Stomach smooth muscle (tissue), 2 donors: ENCODE data around the gene HECTD1.

ENCODE experiments used
- H3K27ac ChIP-seq: one replicate; pipeline ENCODE4 v1.7.0; 2013; ENCODE audit warnings: mild to moderate bottlenecking, low read length, inconsistent platforms
- H3K27me3 ChIP-seq, 2 donors: one replicate each; pipeline ENCODE4 v1.7.0; 2013; ENCODE audit warnings: low read length in 2 of 2; ENCODE audit not compliant: insufficient read depth in 2 of 2, control insufficient read depth in 1 of 2
- H3K36me3 ChIP-seq, 2 donors: one replicate each; pipeline ENCODE4 v1.7.0; 2013; ENCODE audit warnings: low read length in 2 of 2; ENCODE audit not compliant: control insufficient read depth in 2 of 2, insufficient read depth in 2 of 2
- H3K4me1 ChIP-seq: one replicate; pipeline ENCODE4 v1.7.0; 2013; ENCODE audit warnings: low read length; ENCODE audit not compliant: control insufficient read depth, insufficient read depth
- H3K4me3 ChIP-seq, 2 donors: one replicate each; pipeline ENCODE4 v1.7.0; 2013; ENCODE audit warnings: low read length in 2 of 2
- H3K9ac ChIP-seq, 2 donors: one replicate each; pipeline ENCODE4 v1.7.0; 2013; ENCODE audit warnings: low read length in 2 of 2, mild to moderate bottlenecking in 1 of 2
- H3K9me3 ChIP-seq, 2 donors: one replicate each; pipeline ENCODE4 v1.7.0; 2013; ENCODE audit warnings: low read length in 2 of 2; ENCODE audit not compliant: control insufficient read depth in 2 of 2
- donor health status: healthy.
- donor health status: Pancreatic carcinoma.

The HECTD1 gene

GRCh38 chr14:31172084-31172483 is 35.5 kb downstream of the HECTD1 start:
- no peak overlapping the region for H3K4me3 ChIP-seq
- no peaks in the 10 kb centered on the region for H3K9me3 ChIP-seq
- H3K4me1 ChIP-seq = no peaks in the 10 kb centered on the region
- no peak overlapping the region for H3K27ac ChIP-seq
- H3K36me3 ChIP-seq = peaks cover 25 to 31% of the 10 kb centered on the region in 2 donors
- H3K27me3 ChIP-seq = no peaks in the 10 kb centered on the region
- H3K9ac ChIP-seq = no peak overlapping the region

- Histone ChIP-seq H3K27me3 (no peaks in the 10 kb centered on the region), H3K9ac (no peak overlapping the region), H3K4me1 (peaks cover 5% of the 10 kb centered on the region), H3K27ac (no peak overlapping the region), H3K36me3 (peaks cover 23 to 35% of the 10 kb centered on the region in 2 donors), H3K9me3 (no peaks in the 10 kb centered on the region), H3K4me3 (no peak overlapping the region)
Observed at GRCh38 chr14:31170411-31170810, 37.2 kb downstream of the HECTD1 start.

GRCh38 chr14:31169877-31170276 is 37.7 kb downstream of the HECTD1 start:
- Histone ChIP-seq H3K36me3 (peaks cover 23 to 32% of the 10 kb centered on the region in 2 donors), H3K9ac (no peak overlapping the region), H3K27me3 (no peaks in the 10 kb centered on the region), H3K4me3 (no peak overlapping the region), H3K9me3 (no peaks in the 10 kb centered on the region), H3K4me1 (peaks cover 5% of the 10 kb centered on the region), H3K27ac (no peak overlapping the region)

GRCh38 chr14:31167032-31167431 is 40.6 kb downstream of the HECTD1 start:
- Histone ChIP-seq H3K36me3 (peaks cover 11 to 26% of the 10 kb centered on the region in 2 donors), H3K27me3 (no peaks in the 10 kb centered on the region), H3K9me3 (no peaks in the 10 kb centered on the region), H3K27ac (no peak overlapping the region), H3K9ac (no peak overlapping the region), H3K4me3 (no peak overlapping the region), H3K4me1 (peaks cover 9% of the 10 kb centered on the region)

- Histone ChIP-seq H3K27me3 (no peaks in the 10 kb centered on the region), H3K9me3 (no peaks in the 10 kb centered on the region), H3K27ac (peak overlapping the region; percentile 53), H3K4me1 (peaks cover 9% of the 10 kb centered on the region), H3K36me3 (peaks cover 10 to 23% of the 10 kb centered on the region in 2 donors), H3K4me3 (no peak overlapping the region), H3K9ac (no peak overlapping the region)
Observed at GRCh38 chr14:31166271-31166561, 41.4 kb downstream of the HECTD1 start.

GRCh38 chr14:31164115-31164514 is 43.5 kb downstream of the HECTD1 start:
- no peak overlapping the region for H3K4me3 ChIP-seq
- H3K9ac ChIP-seq = no peak overlapping the region
- peaks cover 9% of the 10 kb centered on the region for H3K4me1 ChIP-seq
- no peaks in the 10 kb centered on the region for H3K9me3 ChIP-seq
- peaks cover 5 to 23% of the 10 kb centered on the region in 2 donors for H3K36me3 ChIP-seq
- H3K27ac ChIP-seq = no peak overlapping the region
- H3K27me3 ChIP-seq = no peaks in the 10 kb centered on the region

GRCh38 chr14:31162910-31163649 is 44.5 kb downstream of the HECTD1 start:
- peaks cover 9% of the 10 kb centered on the region for H3K4me1 ChIP-seq
- no peak overlapping the region for H3K9ac ChIP-seq
- H3K27ac ChIP-seq = no peak overlapping the region
- H3K9me3 ChIP-seq = no peaks in the 10 kb centered on the region
- H3K4me3 ChIP-seq = no peak overlapping the region
- H3K36me3 ChIP-seq = peaks cover 5 to 21% of the 10 kb centered on the region in 2 donors
- H3K27me3 ChIP-seq = no peaks in the 10 kb centered on the region

- H3K9ac ChIP-seq = no peak overlapping the region
- no peaks in the 10 kb centered on the region for H3K27me3 ChIP-seq
- no peak overlapping the region for H3K4me3 ChIP-seq
- H3K9me3 ChIP-seq = no peaks in the 10 kb centered on the region
- no peak overlapping the region for H3K27ac ChIP-seq
- H3K36me3 ChIP-seq = peaks cover 0 to 12% of the 10 kb centered on the region in 2 donors
- peaks cover 9% of the 10 kb centered on the region for H3K4me1 ChIP-seq
Observed at GRCh38 chr14:31161274-31161673, 46.3 kb downstream of the HECTD1 start.

- H3K4me1 ChIP-seq = peaks cover 4% of the 10 kb centered on the region
- H3K27ac ChIP-seq = no peak overlapping the region
- H3K36me3 ChIP-seq = peaks cover 8 to 11% of the 10 kb centered on the region in 2 donors
- H3K9me3 ChIP-seq = no peaks in the 10 kb centered on the region
- no peaks in the 10 kb centered on the region for H3K27me3 ChIP-seq
- H3K9ac ChIP-seq = no peak overlapping the region
- no peak overlapping the region for H3K4me3 ChIP-seq
Observed at GRCh38 chr14:31159682-31160296, 47.8 kb downstream of the HECTD1 start.

- H3K4me1 ChIP-seq = no peaks in the 10 kb centered on the region
- no peaks in the 10 kb centered on the region for H3K9me3 ChIP-seq
- no peaks in the 10 kb centered on the region for H3K27me3 ChIP-seq
- no peak overlapping the region for H3K4me3 ChIP-seq
- H3K9ac ChIP-seq = no peak overlapping the region
- no peak overlapping the region for H3K27ac ChIP-seq
- peaks cover 14 to 15% of the 10 kb centered on the region in 2 donors for H3K36me3 ChIP-seq
Observed at GRCh38 chr14:31154956-31155355, 52.6 kb downstream of the HECTD1 start.

GRCh38 chr14:31142455-31143087 is 65.0 kb downstream of the HECTD1 start:
- no peaks in the 10 kb centered on the region for H3K27me3 ChIP-seq
- H3K4me1 ChIP-seq = no peaks in the 10 kb centered on the region
- no peak overlapping the region for H3K4me3 ChIP-seq
- no peak overlapping the region for H3K9ac ChIP-seq
- no peak overlapping the region for H3K27ac ChIP-seq
- no peaks in the 10 kb centered on the region for H3K9me3 ChIP-seq
- peaks cover 24 to 35% of the 10 kb centered on the region in 2 donors for H3K36me3 ChIP-seq
